ENCODE results near the gene PRPF40A. TPM values are rescaled to one million over a fixed set of nuclear protein-coding genes. Genes with fewer than 3 reads are reported as not detected.

PRPF40A gene
- total RNA-seq, 2 experiments from 2014 or later, result 128 to 138 TPM

- CTCF ChIA-PET, result no interaction called here
- Mint-ChIP-seq H3K9me3 (no peaks in the 10 kb centered on the region), H3K4me1 (ENCODE audit: low read depth) (peaks cover 7% of the 10 kb centered on the region), H3K36me3 (no peaks in the 10 kb centered on the region), H3K4me3 (no peak overlapping the region), H3K27ac (no peak overlapping the region), H3K27me3 (no peaks in the 10 kb centered on the region)
- intact Hi-C loops (cut with micrococcal nuclease), result no loop called here
- no peak for DNase-seq
- POLR2A ChIA-PET, result no interaction called here
Observed at GRCh38 chr2:152609699-152610098, 107.6 kb downstream of the PRPF40A start.

- Mint-ChIP-seq H3K9me3 (no peaks in the 10 kb centered on the region), H3K27ac (no peak overlapping the region), H3K4me1 (ENCODE audit: low read depth) (peaks cover 7% of the 10 kb centered on the region), H3K4me3 (no peak overlapping the region), H3K27me3 (no peaks in the 10 kb centered on the region), H3K36me3 (no peaks in the 10 kb centered on the region)
- no peak for DNase-seq
- ChIA-PET CTCF (no interaction called here), POLR2A (no interaction called here)
- intact Hi-C loops (cut with micrococcal nuclease), result no loop called here
Observed at GRCh38 chr2:152609154-152609553, 108.1 kb downstream of the PRPF40A start.

- no peak overlapping the region for H3K4me3 Mint-ChIP-seq
- ChIA-PET POLR2A (no interaction called here), CTCF (no interaction called here)
- intact Hi-C loops (cut with micrococcal nuclease), result no loop called here
- no peaks in the 10 kb centered on the region for H3K36me3 Mint-ChIP-seq
- H3K9me3 Mint-ChIP-seq, result no peaks in the 10 kb centered on the region
- no peak overlapping the region for H3K27ac Mint-ChIP-seq
- H3K4me1 Mint-ChIP-seq (ENCODE audit: low read depth), result peaks cover 7% of the 10 kb centered on the region
- H3K27me3 Mint-ChIP-seq, result no peaks in the 10 kb centered on the region
- DNase-seq, result no peak
Observed at GRCh38 chr2:152607793-152608300, 109.4 kb downstream of the PRPF40A start.

GRCh38 chr2:152606941-152607340, 110.3 kb downstream of the PRPF40A start:
- Mint-ChIP-seq H3K4me3 (no peak overlapping the region), H3K27ac (no peak overlapping the region), H3K36me3 (no peaks in the 10 kb centered on the region), H3K4me1 (ENCODE audit: low read depth) (peaks cover 4% of the 10 kb centered on the region), H3K9me3 (no peaks in the 10 kb centered on the region), H3K27me3 (no peaks in the 10 kb centered on the region)
- no peak for DNase-seq
- intact Hi-C loops (cut with micrococcal nuclease), result no loop called here
- CTCF ChIA-PET, result interaction anchor here (0.6 to 1.7 kb wide), 2 partner anchors 29 to 979 kb away, joined by 3 to 8 read pairs; no protein-coding TSS in a partner anchor
- POLR2A ChIA-PET, result no interaction called here

GRCh38 chr2:152606081-152606480, 111.2 kb downstream of the PRPF40A start:
- ChIA-PET POLR2A (no interaction called here), CTCF (interaction anchor here (1.7 kb wide), 1 partner anchor 30 kb away, joined by 8 read pairs; no protein-coding TSS in a partner anchor)
- Mint-ChIP-seq H3K4me3 (no peak overlapping the region), H3K27me3 (no peaks in the 10 kb centered on the region), H3K36me3 (no peaks in the 10 kb centered on the region), H3K27ac (no peak overlapping the region), H3K4me1 (ENCODE audit: low read depth) (no peaks in the 10 kb centered on the region), H3K9me3 (no peaks in the 10 kb centered on the region)
- no peak for DNase-seq
- intact Hi-C loops (cut with micrococcal nuclease), result no loop called here

GRCh38 chr2:152603166-152603565, 114.1 kb downstream of the PRPF40A start:
- no peak for DNase-seq
- Mint-ChIP-seq H3K9me3 (no peaks in the 10 kb centered on the region), H3K4me1 (ENCODE audit: low read depth) (no peaks in the 10 kb centered on the region), H3K4me3 (no peak overlapping the region), H3K27ac (no peak overlapping the region), H3K36me3 (no peaks in the 10 kb centered on the region), H3K27me3 (no peaks in the 10 kb centered on the region)
- intact Hi-C loops (cut with micrococcal nuclease), result no loop called here
- ChIA-PET CTCF (no interaction called here), POLR2A (no interaction called here)

- H3K27ac Mint-ChIP-seq, result no peak overlapping the region
Observed at GRCh38 chr2:152602750-152603149, 114.5 kb downstream of the PRPF40A start.

More at GRCh38 chr2:152602750-152603149, 114.5 kb downstream of the PRPF40A start:
- POLR2A ChIA-PET, result no interaction called here
- CTCF ChIA-PET, result no interaction called here
- no peak for DNase-seq
- Mint-ChIP-seq H3K4me1 (ENCODE audit: low read depth) (no peaks in the 10 kb centered on the region), H3K36me3 (no peaks in the 10 kb centered on the region), H3K4me3 (no peak overlapping the region), H3K27me3 (no peaks in the 10 kb centered on the region), H3K9me3 (no peaks in the 10 kb centered on the region)
- intact Hi-C loops (cut with micrococcal nuclease), result no loop called here

Other genes starting within 250 kb of the PRPF40A start
- 10 to 100 TPM; 27.9 to 29.1 TPM for gene ARL6IP6, start 1.2 kb upstream of the PRPF40A start, total RNA-seq